HG03196 (cell line): Measurements from ENCODE around the gene THADA.
"Not testable (repeated sequence)": the region's sequence is repeated elsewhere in the genome, so short reads cannot be mapped to it uniquely, and the experiment has no call there.

Source experiments
- ATAC-seq: cut with Tn5 transposase; IDR thresholded peaks from one replicate; pipeline ENCODE4 v1.9.1; 2021; ENCODE audit not compliant: unreplicated experiment

THADA gene

DNA sequence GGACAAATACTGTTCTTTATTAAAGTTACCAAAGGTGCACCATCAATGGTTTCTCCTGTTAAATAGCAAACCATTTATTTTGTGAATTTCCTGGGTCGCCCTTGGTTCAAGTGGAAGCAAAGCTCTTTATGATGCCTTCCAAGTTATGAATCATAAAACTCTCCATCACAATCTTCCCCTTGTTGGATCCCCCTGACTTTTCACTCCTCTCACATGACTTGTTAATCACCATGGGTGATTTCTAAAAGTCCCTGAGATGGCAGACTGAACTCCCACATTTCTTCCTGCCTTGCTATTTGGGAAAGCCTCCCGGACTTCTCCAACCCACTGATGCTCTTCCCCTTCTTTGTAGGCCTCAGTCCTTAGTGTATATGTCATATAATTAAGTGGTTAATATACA, 176.0 kb downstream of the THADA start:
- no peak for ATAC-seq

DNA sequence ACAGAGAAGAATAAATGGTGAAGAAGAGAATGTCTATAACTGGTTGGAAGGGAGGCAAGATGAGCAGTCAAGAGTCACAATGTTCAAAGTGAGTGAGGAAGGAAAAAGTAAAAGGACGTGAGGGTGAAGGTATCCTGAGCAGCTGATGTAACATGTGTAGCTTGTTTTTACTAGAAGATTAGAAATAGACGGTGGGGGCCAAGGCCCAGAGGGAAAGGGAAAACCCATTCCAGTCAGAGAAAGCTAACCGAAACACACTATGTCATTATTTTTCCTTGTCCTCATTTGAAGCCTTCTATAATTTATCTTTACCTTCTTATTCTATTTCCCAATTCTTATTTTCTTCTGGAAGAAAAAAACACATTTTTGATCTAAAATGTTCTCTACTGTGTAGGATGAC, 176.6 kb downstream of the THADA start:
- ATAC-seq, result no peak

DNA sequence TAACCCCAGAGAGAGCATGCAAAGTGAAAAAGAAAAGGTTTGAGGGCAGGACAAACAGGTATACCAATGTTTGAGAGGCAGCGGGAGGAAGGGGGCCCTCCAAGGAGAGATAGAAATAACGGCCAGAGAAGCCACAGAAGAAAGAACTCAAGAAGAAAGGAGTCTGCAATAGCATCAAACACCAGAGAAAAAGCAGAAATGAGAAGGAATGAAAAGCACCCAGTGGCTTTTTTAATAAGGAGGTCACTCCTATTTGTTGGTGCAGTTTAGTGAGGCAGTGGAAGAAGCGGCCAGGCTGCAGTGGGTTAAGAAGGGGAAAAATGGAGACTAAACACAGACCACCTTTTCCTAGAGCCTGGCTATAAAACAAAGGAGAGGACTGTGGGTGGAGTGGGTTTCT, 177.2 kb downstream of the THADA start:
- ATAC-seq, result no peak

DNA sequence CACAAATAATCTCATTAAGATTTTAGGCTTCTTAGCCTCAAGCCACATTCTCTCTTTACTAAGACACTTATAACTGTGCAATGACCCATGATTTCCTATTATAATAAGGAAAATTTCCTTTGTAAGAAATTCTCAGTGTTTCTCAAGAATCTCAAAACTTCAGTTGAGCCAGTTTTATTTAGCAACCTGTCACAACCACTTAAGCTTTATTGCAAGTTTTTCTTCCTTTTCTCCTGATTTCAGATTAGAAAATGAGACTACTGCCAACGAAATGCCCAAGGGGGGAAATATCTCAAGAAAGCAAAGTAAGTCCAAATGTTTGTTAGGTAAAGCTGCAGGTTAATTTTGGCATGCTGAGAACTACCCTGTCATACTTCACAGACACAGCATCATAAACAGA, 178.5 kb downstream of the THADA start:
- no peak for ATAC-seq

DNA sequence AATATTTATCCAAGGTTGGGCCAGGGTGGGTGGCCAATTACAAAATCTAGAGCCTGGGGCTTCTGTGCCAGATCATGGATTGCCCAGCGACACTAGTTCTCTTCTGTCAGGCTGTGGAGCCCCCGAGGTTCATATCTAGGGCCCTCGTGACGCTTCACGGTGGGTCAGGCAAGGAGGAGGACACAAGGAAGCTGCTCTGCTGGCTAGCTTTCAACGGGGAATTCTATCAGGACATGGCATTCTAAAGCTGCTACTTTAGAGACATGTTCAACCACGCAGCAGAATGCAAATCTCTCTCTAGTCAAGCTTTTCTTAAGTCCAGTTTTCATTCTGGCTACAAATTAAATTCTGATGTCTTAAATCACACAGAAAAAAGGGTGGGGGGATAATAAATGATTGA, 180.2 kb downstream of the THADA start:
- no peak for ATAC-seq

DNA sequence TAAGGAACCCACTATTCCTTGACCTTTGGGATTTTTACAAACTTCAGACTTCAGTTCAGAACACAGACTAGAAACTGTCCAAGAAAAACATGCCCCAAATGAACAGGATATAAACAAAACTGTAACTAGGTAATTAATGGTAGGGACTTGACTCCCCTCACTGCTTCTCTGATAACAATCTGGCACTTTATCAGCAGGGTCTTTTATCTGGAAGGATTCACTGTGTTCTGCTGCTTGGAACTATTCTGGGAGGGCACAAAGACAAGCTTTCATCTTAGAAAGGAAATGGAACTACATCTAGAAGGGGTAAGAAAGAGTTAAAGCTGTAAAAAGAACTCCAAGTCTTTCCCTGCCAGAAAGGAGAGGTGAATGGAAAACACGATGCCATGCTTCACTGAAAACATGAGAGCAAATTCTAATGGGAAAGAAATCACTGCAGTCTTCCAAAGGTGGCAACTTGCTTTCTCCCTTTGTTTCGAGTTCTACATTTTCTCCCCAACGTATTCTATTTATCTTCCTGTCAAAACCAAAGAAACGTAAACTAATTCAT, 181.2 kb downstream of the THADA start:
- no peak for ATAC-seq

DNA sequence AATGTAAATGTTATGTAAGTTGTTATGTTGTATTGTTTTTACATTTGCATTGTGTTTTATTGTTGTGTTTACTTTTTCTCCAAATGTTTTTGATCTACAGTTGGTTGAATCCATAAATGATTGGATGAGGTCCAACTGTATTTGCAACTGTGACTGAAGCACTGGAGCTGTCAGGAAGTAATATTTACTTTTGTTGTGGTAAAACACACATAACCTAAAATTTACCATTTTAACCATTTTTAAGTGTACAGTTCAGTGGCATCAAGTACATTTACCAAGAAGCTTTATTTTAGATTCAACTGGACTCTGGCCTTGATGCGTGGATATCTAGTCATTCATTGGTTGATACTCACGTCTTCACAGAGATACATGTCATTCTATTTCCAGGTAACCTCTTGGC, 181.8 kb downstream of the THADA start:
- ATAC-seq, result no peak

DNA sequence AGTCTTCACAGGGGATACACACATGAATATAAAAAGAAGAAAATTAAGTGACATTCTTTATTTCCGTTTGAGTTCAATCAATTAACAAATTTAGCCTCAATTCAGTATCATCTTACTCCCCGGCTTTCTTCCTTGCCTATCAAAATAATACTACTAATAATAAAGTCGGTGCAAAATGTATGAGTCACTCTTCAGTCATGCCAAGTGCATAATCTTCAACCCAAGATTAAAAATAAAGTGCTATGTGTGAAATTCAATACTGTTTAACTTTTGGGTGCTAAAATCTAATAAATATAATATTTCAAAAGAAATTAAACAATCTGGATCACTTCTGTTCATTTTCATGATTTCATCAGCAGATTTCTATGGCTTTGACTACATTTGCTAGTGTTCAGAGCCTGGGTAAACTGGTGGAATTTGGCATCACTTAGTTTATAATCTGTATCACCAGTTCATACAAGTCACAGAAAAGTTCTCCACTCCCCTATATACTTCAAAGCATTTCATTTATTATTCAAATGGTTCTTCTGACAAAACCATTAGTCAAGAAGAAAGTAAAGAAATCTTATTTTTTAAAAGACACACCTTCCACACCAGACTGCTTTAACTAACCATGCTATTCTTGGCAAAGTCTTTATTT, 183.6 kb downstream of the THADA start:
- ATAC-seq, result no peak

DNA sequence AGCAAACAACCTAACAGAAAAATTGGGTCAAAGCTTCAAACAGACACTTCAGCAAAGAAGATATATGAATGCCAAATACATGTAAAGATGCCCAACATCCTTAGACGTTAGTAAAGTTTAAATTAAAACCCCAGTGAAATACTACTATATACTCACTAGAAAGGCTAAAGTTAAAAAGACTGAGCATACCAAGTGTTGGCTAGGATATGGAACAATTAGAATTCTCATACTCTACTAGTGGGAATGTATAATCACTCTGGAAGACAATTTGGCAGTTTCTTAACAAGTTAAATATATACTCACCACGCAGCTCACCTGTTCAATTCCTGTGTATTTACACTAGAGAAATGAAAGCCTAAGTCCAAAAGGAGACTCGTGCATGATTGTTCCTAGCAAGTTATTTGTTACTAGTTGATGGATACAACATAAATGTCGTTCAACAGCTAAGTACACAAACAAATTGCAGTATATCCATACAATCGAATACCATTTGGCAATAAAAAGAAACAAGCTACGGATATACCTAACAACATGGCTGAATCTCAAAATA, 185.7 kb downstream of the THADA start:
- ATAC-seq, result no peak

DNA sequence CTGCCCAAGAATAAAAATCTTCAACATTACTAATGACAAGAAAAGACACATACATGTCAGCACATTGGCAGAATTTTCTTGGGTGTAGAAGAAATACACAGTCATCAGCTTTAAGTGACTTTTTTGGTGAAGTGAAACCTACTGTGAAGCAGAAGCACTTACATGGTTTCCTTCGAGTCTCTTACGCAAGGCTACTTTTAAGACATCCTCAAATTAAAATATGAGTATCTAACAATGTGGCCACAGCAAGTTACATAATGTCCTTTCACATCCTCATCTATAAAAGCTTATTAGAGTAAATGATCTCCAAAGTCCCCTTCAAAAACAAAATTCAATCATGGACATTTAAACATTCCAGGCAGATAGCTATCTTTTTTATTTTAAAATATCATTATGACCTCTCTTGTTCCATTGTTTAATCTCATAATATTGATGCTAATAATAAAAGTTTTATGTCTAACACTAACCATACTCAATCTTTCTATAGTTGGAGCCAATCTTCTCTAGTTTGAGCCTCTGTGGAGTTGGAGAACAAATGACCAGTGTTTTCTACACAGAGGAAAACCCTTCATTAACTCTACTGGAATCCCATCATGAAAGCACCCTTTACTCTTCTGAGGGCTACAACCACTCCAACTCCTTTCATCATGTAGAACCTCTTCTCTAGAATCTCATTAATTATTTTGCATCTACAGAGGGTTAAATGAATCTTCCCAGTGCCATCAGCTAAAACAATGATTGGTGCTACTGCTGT, 187.3 kb downstream of the THADA start:
- ATAC-seq, result no peak

DNA sequence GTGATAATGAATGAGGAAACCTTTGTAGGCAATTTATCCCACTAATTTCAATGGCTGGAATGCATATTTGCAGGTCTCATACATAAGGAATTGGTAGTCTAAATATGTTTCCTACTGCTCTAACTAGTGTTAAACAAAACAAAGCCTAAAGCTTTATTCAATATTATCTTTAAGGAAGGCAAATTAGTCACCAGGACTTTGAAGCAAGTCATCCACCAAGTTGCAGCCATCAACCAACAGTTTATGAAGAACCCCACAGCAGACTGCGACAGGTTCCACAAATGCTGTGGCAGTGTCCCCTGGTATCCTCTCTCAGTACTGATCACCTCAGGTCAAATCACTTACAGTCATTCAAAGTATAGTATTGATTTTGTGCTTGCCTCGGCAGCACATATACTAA, 187.9 kb downstream of the THADA start:
- ATAC-seq, result no peak

DNA sequence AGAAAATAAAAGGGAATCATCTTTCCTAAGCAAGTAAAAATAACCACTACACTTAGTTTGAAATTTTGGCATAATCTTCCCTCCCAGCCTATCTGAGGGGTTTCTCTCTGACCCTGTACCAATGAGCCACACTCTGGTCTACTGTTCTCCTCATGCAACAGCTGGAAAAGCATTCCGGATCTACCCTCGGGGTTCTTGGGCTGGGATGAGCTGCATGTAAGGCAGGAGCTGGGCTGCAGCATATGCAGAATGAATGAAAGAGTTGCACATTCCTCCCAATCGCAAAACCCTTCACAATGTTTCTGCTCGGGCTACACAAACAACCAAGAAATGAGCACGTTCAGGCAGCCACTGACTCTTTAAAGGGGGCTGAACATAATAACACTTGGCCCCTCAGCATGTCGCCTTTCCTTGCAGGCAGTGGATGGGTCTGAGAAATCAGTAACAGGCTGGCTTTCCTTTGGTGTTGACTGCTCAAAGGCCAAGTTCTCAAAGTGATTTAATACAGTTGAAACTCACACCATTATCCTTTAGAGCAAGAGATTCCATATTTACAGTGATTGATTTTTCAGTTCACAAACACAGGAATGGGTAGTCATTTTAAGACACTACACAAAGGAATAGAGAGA, 189.1 kb downstream of the THADA start:
- no peak for ATAC-seq

DNA sequence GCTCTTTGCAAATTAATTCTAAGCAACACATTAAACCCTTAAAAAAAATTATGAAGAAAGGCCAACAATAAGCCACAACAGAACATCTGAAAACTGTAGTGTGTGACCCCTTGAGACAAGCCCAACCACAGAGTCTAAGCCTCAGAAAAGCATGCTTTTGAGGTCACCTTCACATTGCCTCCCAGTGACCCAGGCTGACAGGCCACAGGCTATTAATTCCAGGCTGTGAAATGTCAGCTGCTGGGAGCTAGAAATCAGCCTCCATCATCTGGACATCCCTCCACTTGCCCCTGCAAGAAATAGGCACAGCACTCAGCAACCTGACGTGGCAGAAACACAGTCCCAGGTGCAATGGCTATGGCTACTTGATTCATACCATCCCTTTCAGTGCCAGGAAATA, 190.0 kb downstream of the THADA start:
- ATAC-seq, result no peak

DNA sequence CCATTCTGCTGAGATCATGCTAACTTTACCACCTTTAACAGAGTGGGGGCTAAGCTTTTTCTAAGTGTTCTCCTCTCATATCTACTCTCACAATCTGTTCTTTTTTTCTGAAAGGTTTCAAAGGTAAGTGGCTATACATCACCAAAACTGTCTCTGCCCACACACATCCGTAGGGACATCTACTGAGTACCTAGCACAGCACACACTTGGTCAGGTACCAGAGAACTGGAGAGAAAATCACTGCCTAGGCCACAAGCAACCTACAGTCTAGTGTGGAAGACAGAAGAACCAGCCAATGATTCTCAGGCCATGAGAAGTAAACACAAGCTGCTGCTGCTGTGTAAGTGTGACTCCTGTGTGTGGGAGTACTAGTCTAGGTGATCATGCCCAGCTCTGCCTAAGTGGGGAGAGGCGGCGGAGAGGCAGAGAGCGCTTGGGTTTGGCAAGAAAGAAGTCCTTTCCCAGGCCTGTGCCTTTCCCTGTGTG, 193.3 kb downstream of the THADA start:
- ATAC-seq, result peak; percentile 39

DNA sequence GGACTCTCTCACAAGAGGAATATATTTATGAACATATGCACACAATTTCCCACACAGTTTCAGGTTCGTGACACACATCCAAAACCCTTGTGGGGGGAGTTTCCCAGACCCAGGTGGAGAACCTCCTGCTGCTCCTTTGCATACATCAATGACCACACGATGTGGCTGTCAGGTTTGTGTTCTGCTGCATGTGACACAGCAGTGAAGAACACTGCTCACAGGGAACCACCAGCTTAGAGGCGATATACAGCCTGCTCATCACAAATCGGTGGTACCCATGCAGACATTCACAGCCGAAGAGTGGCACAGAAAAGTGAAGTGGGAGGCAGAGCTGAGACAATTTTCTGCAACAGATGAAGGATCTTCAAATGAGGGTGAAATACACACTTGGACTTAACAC, 193.8 kb downstream of the THADA start:
- ATAC-seq, result peak; percentile 83

DNA sequence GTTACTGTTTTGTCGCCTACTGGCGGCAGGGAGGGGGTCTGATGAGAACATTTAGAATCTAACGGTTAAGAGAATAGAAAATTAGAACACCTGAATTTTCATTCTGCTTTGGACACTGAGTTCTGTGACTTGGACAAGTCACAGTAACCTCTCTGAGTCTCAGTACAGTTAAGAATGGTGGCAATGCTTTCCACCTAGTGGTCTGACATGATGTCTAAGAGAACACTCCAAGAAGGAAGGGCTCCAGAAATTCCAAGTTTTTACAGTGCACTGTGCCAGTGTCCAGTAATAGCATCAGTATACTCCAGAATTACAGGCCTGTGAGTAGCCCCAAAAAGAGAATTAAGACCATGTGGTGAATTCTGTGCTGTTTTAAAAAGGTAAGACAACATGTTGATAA, 195.3 kb downstream of the THADA start:
- no peak for ATAC-seq

DNA sequence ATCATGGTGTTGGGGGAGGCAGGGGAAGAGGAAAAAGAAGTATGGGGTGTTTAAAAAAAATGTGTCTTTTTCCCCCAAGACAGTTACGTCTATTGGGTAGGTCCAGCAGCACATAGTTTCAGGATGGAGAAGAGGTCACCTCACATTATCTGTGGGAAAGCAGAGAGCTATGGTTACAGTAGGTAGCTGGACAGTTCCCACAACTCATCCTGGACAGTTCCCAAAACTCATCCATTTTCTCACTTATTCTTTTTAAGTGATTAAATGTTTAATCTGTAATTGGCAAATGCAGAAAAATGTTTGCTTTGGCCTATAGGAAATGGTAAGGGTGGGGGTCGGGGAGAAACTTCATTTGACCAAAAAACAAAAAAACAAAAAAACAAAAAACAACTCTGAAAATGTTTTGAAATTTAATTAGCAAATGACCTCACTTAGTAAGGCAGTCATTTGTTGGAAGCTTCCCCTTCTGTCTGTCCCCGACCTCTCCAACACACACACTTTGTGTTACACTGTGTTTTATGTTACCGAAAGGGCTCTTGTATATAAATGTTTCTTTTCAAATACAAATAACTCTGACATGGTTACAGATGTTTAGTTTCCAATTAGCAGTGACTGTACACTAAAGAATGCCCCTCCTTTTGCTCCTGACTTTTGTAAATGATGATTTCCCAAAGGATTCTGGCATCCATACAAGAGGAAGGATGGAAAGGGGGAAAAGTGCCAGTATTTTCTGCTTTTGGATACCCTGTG, 196.1 kb downstream of the THADA start:
- no peak for ATAC-seq

DNA sequence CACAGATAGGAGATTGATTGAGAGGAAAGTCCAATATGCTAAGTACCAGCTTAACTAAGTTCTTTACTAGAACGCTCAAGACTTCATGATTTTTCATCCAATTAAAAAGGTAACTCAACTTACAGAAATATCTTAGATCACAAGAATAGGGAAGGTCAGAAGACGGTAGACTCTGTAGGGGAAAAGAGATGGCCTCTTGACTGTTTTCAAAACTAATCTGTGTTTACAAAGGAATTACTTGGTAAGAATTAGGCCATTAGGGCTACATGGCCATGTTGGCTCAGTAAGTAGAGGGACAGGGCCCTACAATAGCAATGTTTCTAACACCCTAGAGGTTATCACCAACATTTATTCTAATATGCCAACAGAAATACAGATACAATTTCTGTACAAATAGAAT, 196.7 kb downstream of the THADA start:
- ATAC-seq, result no peak

DNA sequence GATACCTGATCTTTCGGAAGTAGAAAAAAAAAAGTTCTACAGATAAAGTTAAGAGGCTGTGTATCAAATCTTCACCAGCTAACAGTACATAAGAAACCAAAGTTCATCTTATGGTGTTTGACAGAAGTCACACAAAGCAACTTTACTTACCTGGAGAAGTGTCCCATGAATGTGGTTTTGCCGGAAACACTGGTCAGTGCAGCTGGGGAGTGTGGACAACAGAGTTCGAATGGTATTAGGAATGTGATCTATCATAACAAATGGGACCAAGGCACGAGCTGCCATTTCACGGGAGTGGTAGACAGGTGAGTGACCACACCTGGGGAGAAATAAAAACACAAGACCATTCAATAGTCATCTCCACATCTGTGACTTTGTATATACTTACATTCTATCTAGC, 198.0 kb downstream of the THADA start:
- no peak for ATAC-seq

DNA sequence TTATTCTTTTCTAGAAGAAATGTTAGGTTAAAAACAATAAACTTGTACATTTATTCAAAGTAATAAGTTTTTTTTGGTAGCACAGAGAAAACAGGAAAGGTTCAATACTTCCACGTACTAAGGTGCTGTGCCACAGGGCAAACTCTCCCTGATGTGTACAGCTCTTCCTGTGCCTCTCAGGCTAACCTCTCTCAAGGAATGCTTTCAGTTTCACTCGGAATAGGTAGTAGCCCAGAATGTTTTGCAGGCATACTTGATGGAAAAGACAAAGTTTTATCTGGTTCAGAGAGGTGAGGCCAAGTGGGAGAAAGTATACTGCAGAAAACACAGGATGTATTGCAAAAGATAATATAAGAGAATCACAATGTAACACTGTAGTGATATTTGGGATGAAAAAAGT, 198.4 kb downstream of the THADA start:
- ATAC-seq, result no peak

DNA sequence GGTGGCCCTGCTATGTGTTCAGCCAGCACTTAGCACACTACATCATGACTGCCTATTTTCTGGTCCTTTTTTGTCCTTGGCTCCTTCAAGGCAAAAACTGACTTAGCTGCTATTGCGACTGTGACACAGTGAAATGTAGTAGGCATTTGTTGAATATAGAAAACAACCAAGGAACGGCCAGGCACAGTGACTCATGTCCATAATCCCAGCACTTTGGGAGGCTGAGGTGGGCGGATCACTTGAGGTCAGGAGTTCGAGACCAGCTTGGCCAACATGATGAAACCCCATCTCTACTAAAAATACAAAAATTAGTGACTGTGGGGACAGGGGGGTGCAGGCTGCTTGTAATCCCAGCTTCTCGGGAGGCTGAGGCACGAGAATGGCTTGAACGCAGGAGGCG, 199.5 kb downstream of the THADA start:
- ATAC-seq, result not testable (repeated sequence)
